H7 (cell line): Measurements from ENCODE around the gene SDCCAG8. TPM values are rescaled to one million over a fixed set of nuclear protein-coding genes. Genes with fewer than 3 reads are reported as not detected.

Experiments used
- DNase-seq: peaks from one replicate; pipeline ENCODE4 v3.0.0; 2012
- H3K27me3 ChIP-seq: 2 replicates; pipeline ENCODE4 v1.6.0; 2011; ENCODE audit warnings: mild to moderate bottlenecking, low read length; ENCODE audit not compliant: control insufficient read depth, insufficient read depth
- H3K36me3 ChIP-seq: replicated peaks from 2 replicates; pipeline ENCODE4 v1.5.1; 2011; ENCODE audit warnings: low read length; ENCODE audit not compliant: control insufficient read depth, insufficient read depth
- H3K4me3 ChIP-seq: 2 replicates; pipeline ENCODE4 v1.5.1; 2011; ENCODE audit warnings: low read depth, mild to moderate bottlenecking, control low read depth, low read length, moderate library complexity; ENCODE audit not compliant: insufficient read depth
- total RNA-seq: library from RNA; depleted of rRNA; stranded (reverse); fragments of >200 nt; shearing (Covaris generic); gene quantifications from 2 replicates; pipeline ENCODE4 v1.2.3, GENCODE V29; 2014

SDCCAG8 gene
- total RNA-seq, 1 experiment from 2014 or later: 145 TPM

- no peaks in the 10 kb centered on the region for H3K27me3 ChIP-seq
- no peaks in the 10 kb centered on the region for H3K36me3 ChIP-seq
- no peak overlapping the region for H3K4me3 ChIP-seq
- DNase-seq: no peak
These were observed 137.3 kb downstream of the SDCCAG8 start for GRCh38 chr1:243393096-243393495.

- no peaks in the 10 kb centered on the region for H3K36me3 ChIP-seq
- H3K4me3 ChIP-seq: no peak overlapping the region
- DNase-seq: no peak
- H3K27me3 ChIP-seq: no peaks in the 10 kb centered on the region
These were observed 138.2 kb downstream of the SDCCAG8 start for GRCh38 chr1:243394066-243394465.

- no peak overlapping the region for H3K4me3 ChIP-seq
- H3K36me3 ChIP-seq: no peaks in the 10 kb centered on the region
- DNase-seq: no peak
- no peaks in the 10 kb centered on the region for H3K27me3 ChIP-seq
These were observed 139.0 kb downstream of the SDCCAG8 start for GRCh38 chr1:243394601-243395464.

GRCh38 chr1:243396424-243396823, 140.6 kb downstream of the SDCCAG8 start:
- Histone ChIP-seq H3K36me3 (no peaks in the 10 kb centered on the region), H3K4me3 (no peak overlapping the region)

GRCh38 chr1:243396876-243397275, 141.0 kb downstream of the SDCCAG8 start:
- Histone ChIP-seq H3K36me3 (no peaks in the 10 kb centered on the region), H3K4me3 (no peak overlapping the region)

More at GRCh38 chr1:243396424-243396823, 140.6 kb downstream of the SDCCAG8 start:
- DNase-seq: no peak
- H3K27me3 ChIP-seq: no peaks in the 10 kb centered on the region

GRCh38 chr1:243397613-243398321, 141.9 kb downstream of the SDCCAG8 start:
- Histone ChIP-seq H3K36me3 (no peaks in the 10 kb centered on the region), H3K4me3 (no peak overlapping the region), H3K27me3 (no peaks in the 10 kb centered on the region)
- DNase-seq: no peak

More at GRCh38 chr1:243396876-243397275, 141.0 kb downstream of the SDCCAG8 start:
- H3K27me3 ChIP-seq: no peaks in the 10 kb centered on the region
- no peak for DNase-seq

GRCh38 chr1:243399561-243400155, 143.8 kb downstream of the SDCCAG8 start:
- Histone ChIP-seq H3K27me3 (no peaks in the 10 kb centered on the region), H3K4me3 (no peak overlapping the region), H3K36me3 (no peaks in the 10 kb centered on the region)
- DNase-seq: no peak

- H3K4me3 ChIP-seq: no peak overlapping the region
- no peaks in the 10 kb centered on the region for H3K36me3 ChIP-seq
- H3K27me3 ChIP-seq: no peaks in the 10 kb centered on the region
- DNase-seq: no peak
These were observed 147.0 kb downstream of the SDCCAG8 start for GRCh38 chr1:243402868-243403267.

- no peak for DNase-seq
- no peaks in the 10 kb centered on the region for H3K27me3 ChIP-seq
- no peaks in the 10 kb centered on the region for H3K36me3 ChIP-seq
- H3K4me3 ChIP-seq: no peak overlapping the region
These were observed 150.6 kb downstream of the SDCCAG8 start for GRCh38 chr1:243406424-243406823.

- Histone ChIP-seq H3K4me3 (no peak overlapping the region), H3K36me3 (no peaks in the 10 kb centered on the region), H3K27me3 (no peaks in the 10 kb centered on the region)
- DNase-seq: no peak
These were observed 151.6 kb downstream of the SDCCAG8 start for GRCh38 chr1:243407284-243408018.

- no peaks in the 10 kb centered on the region for H3K27me3 ChIP-seq
- H3K4me3 ChIP-seq: no peak overlapping the region
- no peaks in the 10 kb centered on the region for H3K36me3 ChIP-seq
- DNase-seq: no peak
These were observed 152.6 kb downstream of the SDCCAG8 start for GRCh38 chr1:243408479-243408878.

- H3K36me3 ChIP-seq: no peaks in the 10 kb centered on the region
- no peaks in the 10 kb centered on the region for H3K27me3 ChIP-seq
- DNase-seq: no peak
- H3K4me3 ChIP-seq: no peak overlapping the region
These were observed 153.4 kb downstream of the SDCCAG8 start for GRCh38 chr1:243409284-243409683.

- H3K4me3 ChIP-seq: no peak overlapping the region
- DNase-seq: no peak
- H3K36me3 ChIP-seq: no peaks in the 10 kb centered on the region
- no peaks in the 10 kb centered on the region for H3K27me3 ChIP-seq
These were observed 155.6 kb downstream of the SDCCAG8 start for GRCh38 chr1:243411472-243411871.

GRCh38 chr1:243413431-243414151, 157.8 kb downstream of the SDCCAG8 start:
- no peaks in the 10 kb centered on the region for H3K36me3 ChIP-seq
- DNase-seq: no peak
- no peak overlapping the region for H3K4me3 ChIP-seq
- H3K27me3 ChIP-seq: no peaks in the 10 kb centered on the region
